Esophagus squamous epithelium (tissue), 5 donors: ENCODE measurements around the gene SRGAP1. TPM values are rescaled to one million over a fixed set of nuclear protein-coding genes. Genes with fewer than 3 reads are reported as not detected.

ENCODE experiments used
- DNase-seq: peaks from one replicate; lab custom pipeline; 2025; lab: John Stamatoyannopoulos, UW
- H3K27ac ChIP-seq, 4 donors: fragments of 200-600 bp; sonication (generic); one replicate each; pipeline ENCODE4 v1.5.1; 2016 to 2019; ENCODE audit warnings: mild to moderate bottlenecking in 1 of 4
- H3K27me3 ChIP-seq, 4 donors: fragments of 200-600 bp; sonication (generic); 1 replicate in 3 of 4; 2 replicates in 1 of 4; pipeline versions ENCODE4 v1.5.1 to v1.6.0; 2017 to 2021; ENCODE audit warnings: antibody characterized with exemption in 1 of 4
- H3K36me3 ChIP-seq, 3 donors: fragments of 200-600 bp; sonication (generic); one replicate each; pipeline ENCODE4 v1.5.1; 2016 to 2019
- H3K4me1 ChIP-seq, 3 donors: fragments of 200-600 bp; sonication (generic); one replicate each; pipeline ENCODE4 v1.5.1; 2017 to 2019
- H3K4me3 ChIP-seq, 4 donors: fragments of 200-600 bp; sonication (generic); 1 replicate in 3 of 4; 2 replicates in 1 of 4; pipeline ENCODE4 v1.5.1; 2016 to 2019; ENCODE audit warnings: mild to moderate bottlenecking in 2 of 4, moderate library complexity in 1 of 4
- H3K9me3 ChIP-seq, 3 donors: fragments of 200-600 bp; sonication (generic); one replicate each; pipeline ENCODE4 v1.5.1; 2016 to 2019
- CTCF ChIP-seq, 6 experiments: fragments of 450-650 bp in 4 of 6; fragments of 200-600 bp in 2 of 6; sonication (generic) in 2 of 6; IDR thresholded peaks; one replicate each; pipeline ENCODE4 v1.5.1; 2016 to 2019; ENCODE audit warnings: antibody characterized with exemption in 6 of 6, mild to moderate bottlenecking in 4 of 6, moderate library complexity in 4 of 6
- POLR2A ChIP-seq, 4 donors: fragments of 450-650 bp; IDR thresholded peaks; one replicate each; pipeline ENCODE4 v1.6.1; 2017; ENCODE audit warnings: antibody characterized with exemption in 4 of 4, mild to moderate bottlenecking in 4 of 4, moderate library complexity in 3 of 4
- WGBS, 2 donors: methylation state at CpG; one replicate each; pipeline ENCODE4 v1.1.5; 2018; 5-methylcytosine and 5-hydroxymethylcytosine counted together
- intact Hi-C: fragments of 100-400 bp; cut with DNase I; formaldehyde crosslinking; loops from one replicate; pipeline ENCODE4 v1.15.0; 2022
- total RNA-seq, 4 donors: library from RNA; depleted of rRNA; stranded (reverse); fragments of >200 nt; gene quantifications; one replicate each; pipeline ENCODE4 v1.1.0, GENCODE V29; 2016
- donor health status: DM: yes; HTN: yes; CAD: no.

Gene SRGAP1
- total RNA-seq, 4 donors from 2014 or later, result 2.0 to 5.3 (median 3.6) TPM

GRCh38 chr12:64187794-64188193 is 343.3 kb downstream of the SRGAP1 start:
- DNase-seq, result no peak
- Histone ChIP-seq H3K36me3 (peaks cover 0 to 9% (median 0%) of the 10 kb centered on the region in 3 donors), H3K4me3 (no peak overlapping the region), H3K9me3 (no peaks in the 10 kb centered on the region), H3K27me3 (no peaks in the 10 kb centered on the region), H3K4me1 (peaks cover 0 to 17% (median 4%) of the 10 kb centered on the region in 3 donors), H3K27ac (no peak overlapping the region)
- TF ChIP-seq POLR2A (IDR thresholded peaks at IDR 0.05) (no peak), CTCF (IDR thresholded peaks at IDR 0.05) (no peak)
- intact Hi-C loops, result loop anchor here (10.0 kb wide), 1 partner anchor 343 kb away; the partner anchor contains the start of gene SRGAP1
- WGBS, 2 donors, result 67 to 77% methylated on average over 2 of the region's 2 CpGs

- no peaks in the 10 kb centered on the region for H3K9me3 ChIP-seq
- peaks cover 0 to 17% (median 4%) of the 10 kb centered on the region in 3 donors for H3K4me1 ChIP-seq
- H3K27me3 ChIP-seq, result no peaks in the 10 kb centered on the region
- H3K4me3 ChIP-seq, result no peak overlapping the region
- intact Hi-C loops, result loop anchor here (10.0 kb wide), 1 partner anchor 345 kb away; the partner anchor contains the start of gene SRGAP1
- H3K27ac ChIP-seq, result no peak overlapping the region
- DNase-seq, result no peak
- peaks cover 0 to 27% (median 0%) of the 10 kb centered on the region in 3 donors for H3K36me3 ChIP-seq
- WGBS, 2 donors, result 79 to 92% methylated on average over 1 of the region's 1 CpG
- TF ChIP-seq POLR2A (IDR thresholded peaks at IDR 0.05), result no peak
- TF ChIP-seq CTCF (IDR thresholded peaks at IDR 0.05), result no peak
Observed at GRCh38 chr12:64189530-64189929, 345.0 kb downstream of the SRGAP1 start.

GRCh38 chr12:64190140-64190539 is 345.6 kb downstream of the SRGAP1 start:
- no peaks in the 10 kb centered on the region for H3K27me3 ChIP-seq
- H3K36me3 ChIP-seq, result peaks cover 0 to 33% (median 0%) of the 10 kb centered on the region in 3 donors
- TF ChIP-seq POLR2A (IDR thresholded peaks at IDR 0.05), result no peak
- no peak for TF ChIP-seq CTCF (IDR thresholded peaks at IDR 0.05)
- no peak overlapping the region for H3K4me3 ChIP-seq
- no peaks in the 10 kb centered on the region for H3K9me3 ChIP-seq
- intact Hi-C loops, result no loop called here
- no peak overlapping the region for H3K27ac ChIP-seq
- no peak for DNase-seq
- H3K4me1 ChIP-seq, result peaks cover 0 to 17% (median 4%) of the 10 kb centered on the region in 3 donors

- intact Hi-C loops, result no loop called here
- H3K9me3 ChIP-seq, result no peaks in the 10 kb centered on the region
Observed at GRCh38 chr12:64192644-64193444, 348.3 kb downstream of the SRGAP1 start.

More at GRCh38 chr12:64192644-64193444, 348.3 kb downstream of the SRGAP1 start:
- no peak overlapping the region for H3K27ac ChIP-seq
- WGBS, 2 donors, result 76 to 85% methylated on average over 7 of the region's 7 CpGs
- H3K4me3 ChIP-seq, result no peak overlapping the region
- TF ChIP-seq CTCF (IDR thresholded peaks at IDR 0.05), result no peak
- no peak for TF ChIP-seq POLR2A (IDR thresholded peaks at IDR 0.05)
- no peaks in the 10 kb centered on the region for H3K27me3 ChIP-seq
- H3K4me1 ChIP-seq, result peaks cover 0 to 3% (median 0%) of the 10 kb centered on the region in 3 donors
- DNase-seq, result no peak
- peaks cover 0 to 35% (median 0%) of the 10 kb centered on the region in 3 donors for H3K36me3 ChIP-seq
